HG02798 (cell line): ENCODE results near the gene TMPRSS11E.
"Not testable (repeated sequence)": the region's sequence is repeated elsewhere in the genome, so short reads cannot be mapped to it uniquely, and the experiment has no call there.

ENCODE experiments used
- ATAC-seq: cut with Tn5 transposase; IDR thresholded peaks from one replicate; pipeline ENCODE4 v1.9.1; 2021; ENCODE audit warnings: mild to moderate bottlenecking; ENCODE audit not compliant: unreplicated experiment, poor library complexity

The TMPRSS11E gene

DNA sequence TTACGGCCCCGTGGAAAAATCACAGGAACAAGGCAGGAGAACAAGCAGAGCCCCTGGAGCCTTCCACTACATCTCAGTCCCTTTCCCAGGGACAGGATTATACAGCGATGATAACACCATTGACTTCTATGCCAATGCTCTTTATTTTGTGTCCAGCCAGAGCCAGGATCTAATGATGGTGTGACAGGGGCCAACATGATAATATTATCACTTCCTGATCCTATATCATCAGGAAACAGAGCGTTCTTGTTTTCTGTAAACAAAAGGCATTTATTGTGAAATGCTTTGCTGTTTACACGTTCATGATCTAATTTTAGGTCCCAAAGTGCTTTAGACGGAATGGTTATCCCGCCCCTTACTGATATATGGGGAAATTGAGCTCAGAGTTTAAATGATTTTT, 12.8 kb downstream of the TMPRSS11E start:
- ATAC-seq, result no peak

DNA sequence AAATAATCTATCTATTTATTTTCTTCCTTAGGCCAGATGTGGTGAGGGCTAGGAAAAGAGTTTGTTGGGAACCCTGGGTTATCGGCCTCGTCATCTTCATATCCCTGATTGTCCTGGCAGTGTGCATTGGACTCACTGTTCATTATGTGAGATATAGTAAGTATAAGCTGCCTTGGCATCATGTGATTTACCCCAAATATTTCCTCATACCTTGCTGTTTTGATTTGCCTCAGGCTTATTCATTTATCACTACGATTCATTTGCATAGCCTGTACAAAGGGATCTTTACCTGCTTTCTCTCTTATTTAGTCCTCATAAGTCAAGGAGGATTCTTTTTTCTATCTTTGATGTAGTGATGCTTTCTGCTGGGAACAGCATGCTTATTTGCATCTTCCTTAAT, 14.5 kb downstream of the TMPRSS11E start:
- no peak for ATAC-seq

DNA sequence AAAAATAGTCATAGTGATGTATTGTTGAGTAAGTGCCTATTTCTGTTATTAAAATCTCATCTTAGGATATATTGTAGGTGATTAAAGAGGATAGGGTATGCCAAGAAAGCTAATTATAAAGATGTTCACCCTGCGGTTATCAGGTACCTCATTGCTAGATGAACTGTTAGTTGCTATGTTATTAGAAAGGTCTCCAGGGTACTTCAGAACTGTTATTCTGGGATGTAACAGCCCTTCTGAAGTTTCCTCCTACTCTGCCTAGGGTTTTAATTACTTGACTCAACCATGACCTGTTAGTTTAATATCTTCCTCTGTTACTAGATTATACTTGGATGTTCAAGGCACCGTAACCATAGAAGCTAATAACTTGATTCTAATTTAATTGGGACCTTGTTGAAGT, 15.4 kb downstream of the TMPRSS11E start:
- ATAC-seq, result no peak

DNA sequence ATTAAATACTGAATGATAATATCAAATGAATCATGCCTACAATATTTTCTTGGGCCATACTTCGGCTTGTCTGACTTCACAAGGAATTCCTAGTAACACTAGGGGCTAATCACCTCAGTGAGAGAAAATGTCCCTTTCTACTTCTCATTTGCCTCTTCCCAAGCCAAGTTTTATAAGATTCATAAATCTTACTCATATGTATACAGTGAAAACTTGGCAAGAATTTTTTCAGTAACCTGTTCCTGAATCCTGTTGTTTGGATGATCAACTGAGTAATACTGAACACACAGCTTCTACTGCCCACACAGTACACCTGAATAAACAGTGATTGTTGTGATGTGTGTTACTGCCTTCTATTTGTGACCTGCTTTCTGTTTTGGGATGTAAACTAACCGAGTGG, 16.5 kb downstream of the TMPRSS11E start:
- no peak for ATAC-seq

DNA sequence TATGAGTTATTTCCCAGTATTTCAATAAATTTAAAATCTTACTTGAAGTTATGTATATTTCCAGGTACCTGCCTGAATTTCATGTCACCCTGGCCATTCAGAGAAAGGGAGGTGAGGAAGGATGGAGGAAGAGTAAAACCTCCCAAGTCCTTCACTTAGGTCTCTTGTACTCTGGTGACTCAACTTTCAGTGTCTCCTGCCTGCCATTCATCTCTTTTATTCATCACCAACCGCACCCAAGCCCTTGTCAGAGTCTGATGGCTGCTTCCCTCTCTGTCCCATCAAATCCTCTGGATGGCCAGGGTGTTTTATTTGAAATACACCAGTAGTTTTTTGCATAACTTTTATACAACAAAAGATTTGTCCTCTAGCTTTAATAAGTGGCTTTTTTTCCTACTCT, 17.8 kb downstream of the TMPRSS11E start:
- no peak for ATAC-seq

DNA sequence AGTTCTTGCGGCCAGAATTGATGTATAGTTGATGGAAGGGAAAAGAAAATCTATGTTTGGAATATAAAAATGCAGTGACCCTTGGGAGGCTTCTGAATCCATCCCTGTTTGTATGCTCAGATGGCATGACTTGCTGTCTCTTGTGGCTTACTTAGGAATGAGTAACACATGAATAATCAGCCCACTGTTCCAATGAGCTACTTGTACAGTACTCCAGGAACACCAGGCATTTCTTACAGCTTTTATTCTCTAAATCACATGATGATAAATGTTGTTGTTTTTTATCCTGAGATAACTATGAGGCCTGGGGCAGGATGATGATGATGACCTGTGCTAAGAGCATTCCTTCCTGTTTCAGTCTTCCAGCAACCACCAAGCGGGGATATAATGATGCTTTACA, 18.9 kb downstream of the TMPRSS11E start:
- ATAC-seq, result no peak

DNA sequence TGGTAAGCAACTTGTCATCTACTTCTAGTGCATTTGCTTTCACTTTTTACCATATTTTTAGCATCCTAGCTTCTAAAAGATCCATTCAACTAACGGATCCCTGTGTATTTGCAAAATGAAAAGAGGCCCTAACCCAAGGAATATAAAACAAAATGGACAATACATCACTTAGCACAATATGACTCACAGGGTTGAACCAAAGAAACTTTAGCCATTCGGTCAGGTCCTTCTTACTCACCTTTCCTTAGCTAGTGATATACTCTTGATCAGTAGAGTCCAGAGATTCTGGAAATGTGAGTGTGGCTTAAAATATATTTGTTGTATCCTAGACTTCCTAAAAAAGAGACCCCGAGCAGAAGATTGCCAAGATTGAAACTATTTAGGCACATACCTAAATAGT, 19.5 kb downstream of the TMPRSS11E start:
- ATAC-seq, result no peak

DNA sequence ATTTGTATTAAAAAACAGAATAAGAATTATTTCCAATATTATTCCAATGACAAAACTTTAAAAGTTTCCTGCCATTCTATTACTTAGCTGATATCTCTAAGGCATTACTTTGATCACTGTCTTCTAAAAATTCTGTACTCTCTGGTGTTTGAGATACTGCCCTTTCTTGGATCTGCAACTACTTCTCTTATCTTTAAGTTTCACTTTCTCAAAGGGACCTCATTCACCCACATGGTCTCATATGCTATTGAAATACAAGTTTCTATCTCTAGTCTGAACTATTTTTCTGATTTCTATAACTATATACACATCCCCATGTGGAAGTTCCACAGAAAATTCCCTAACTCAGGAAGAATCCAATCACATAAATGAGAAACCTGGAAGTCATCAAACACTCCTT, 22.2 kb downstream of the TMPRSS11E start:
- ATAC-seq, result peak; percentile 63

DNA sequence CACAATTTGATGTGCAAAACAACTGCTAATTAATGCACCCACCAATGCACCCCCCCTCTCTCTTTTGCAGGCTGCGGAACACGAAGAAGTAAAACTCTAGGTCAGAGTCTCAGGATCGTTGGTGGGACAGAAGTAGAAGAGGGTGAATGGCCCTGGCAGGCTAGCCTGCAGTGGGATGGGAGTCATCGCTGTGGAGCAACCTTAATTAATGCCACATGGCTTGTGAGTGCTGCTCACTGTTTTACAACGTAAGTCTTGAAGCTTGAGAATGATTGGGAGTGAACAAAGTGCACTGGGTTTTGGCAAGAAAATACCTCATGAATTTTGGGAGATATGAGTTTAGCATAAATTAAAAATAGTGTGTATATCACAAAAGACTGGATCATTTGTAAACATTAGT, 28.9 kb downstream of the TMPRSS11E start:
- no peak for ATAC-seq

DNA sequence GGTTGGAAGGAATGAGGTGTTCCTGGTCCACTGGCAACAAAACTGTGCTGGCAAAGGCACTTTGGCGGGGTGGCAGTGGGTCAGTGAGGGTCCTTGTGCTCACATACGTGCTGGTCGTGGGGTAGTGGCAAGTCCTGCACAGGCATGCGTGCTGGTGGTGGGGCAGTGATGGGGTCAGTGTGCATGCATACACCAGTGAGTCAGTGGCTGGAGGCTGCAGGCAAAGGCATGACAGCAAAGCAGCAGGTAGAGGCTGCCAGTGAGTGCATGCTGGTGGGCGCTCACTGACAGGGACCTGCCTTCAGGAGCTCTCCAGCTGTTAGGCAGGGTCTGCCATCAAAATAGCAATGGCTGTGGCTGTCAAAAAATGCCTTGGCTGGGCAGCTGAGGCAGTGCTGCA, 42.1 kb downstream of the TMPRSS11E start:
- no peak for ATAC-seq

DNA sequence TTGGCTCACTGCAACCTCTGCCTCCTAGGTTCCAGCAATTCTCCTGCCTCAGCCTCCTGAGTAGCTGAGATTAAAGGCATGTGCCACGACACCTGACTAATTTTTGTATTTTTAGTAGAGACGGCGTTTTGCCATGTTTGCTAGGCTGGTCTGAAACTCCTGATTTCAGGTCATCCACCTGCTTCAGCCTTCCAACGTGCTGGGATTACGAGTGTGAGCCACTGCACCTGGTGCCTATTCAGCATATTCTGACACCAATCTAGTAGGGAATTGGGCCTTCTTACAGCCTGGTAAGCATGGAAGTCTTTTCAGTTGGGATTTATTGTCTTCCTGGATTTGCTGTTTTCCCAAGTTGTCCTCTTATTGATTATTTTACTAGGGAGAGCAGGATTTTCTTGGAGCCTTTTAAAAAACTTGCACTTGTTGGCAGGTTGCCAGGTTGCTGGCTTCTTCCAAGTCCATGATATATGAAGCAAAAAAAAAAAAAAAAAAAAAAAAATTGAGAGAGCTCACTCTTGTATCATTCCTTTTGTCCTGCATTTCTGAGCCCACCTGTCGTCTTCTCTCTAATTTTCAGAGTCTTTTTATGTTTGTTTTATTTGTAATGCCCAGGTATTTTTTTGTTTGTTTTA, 43.7 kb downstream of the TMPRSS11E start:
- ATAC-seq, result no peak

DNA sequence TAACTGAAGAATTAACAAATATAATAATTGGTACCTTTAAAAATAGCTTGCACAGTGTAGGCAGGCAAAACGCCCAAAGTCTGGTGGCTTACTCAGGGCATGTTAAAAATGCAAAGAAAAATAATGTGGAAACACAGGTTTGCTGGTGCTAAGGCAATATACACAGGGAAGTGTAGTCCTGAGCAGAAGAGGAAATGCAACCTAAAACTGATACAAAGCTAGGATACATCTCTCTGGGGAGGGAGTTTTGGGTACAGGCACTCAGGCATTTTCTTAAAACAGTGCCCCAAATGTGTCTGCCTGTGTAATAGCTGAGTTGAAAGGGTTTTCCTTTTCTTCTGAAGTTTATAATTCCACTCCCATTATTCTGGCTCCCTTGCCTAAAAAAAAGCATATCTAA, 47.4 kb downstream of the TMPRSS11E start:
- no peak for ATAC-seq

DNA sequence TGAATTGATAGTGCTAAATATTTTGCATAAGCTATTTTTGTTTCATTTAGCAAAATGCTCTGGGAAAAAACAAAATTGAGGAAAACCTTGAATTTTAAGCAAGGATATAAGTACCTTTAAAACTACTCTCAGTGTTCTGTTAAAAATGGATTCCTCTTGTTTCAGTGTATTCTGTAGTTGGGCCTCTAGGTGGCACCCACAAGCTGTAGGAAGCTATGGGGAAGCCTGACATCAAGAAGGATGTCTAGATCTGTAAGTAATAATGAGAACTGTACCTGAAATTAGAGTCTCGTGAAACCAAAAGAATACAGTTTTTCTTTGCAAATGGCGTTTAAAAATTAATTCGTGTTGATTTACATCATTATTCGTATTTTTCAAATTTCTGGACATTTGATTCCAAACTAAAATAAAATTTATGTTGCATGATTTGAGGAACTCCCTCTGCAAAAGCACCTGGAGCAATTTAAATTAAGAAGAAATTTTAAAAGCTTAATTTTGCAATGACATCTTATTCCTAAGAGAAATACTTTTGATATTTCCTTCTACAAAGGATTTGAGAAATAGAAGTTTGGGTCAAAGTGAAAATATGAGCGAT, 51.2 kb downstream of the TMPRSS11E start:
- peak; percentile 94 for ATAC-seq

DNA sequence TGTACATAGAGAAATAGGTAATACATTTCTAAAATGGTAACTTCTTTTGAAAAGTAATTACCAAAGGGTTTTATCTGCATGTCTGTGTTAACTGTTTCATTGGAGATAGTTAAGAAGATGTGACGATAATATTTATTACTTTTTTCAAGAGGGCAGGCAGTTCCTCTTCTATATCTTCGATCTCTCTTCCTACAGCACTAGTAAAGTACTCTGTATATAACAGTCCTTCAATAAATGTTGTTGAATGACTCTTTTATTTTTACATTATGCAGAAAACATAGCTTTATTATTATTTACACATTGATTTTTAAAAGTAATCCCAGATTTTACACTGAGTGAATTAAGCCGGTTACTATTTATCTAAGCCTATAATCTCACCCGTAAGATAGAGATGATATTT, 51.8 kb downstream of the TMPRSS11E start:
- no peak for ATAC-seq

DNA sequence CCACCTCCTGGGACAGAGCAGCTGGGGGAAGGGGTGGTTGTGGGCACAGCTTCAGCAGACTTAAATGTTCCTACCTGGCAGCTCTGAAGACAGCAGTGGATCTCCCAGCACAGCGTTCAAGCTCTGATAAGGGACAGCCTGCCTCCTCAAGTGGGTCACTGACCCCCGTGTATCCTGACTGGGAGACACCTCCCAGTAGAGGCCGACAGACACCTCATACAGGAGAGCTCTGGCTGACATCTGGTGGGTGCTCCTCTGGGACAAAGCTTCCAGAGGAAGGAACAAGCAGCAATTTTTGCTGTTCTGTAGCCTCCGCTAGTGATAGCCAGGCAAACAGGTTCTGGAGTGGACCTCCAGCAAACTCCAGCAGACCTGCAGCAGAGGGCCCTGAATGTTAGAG, 56.2 kb downstream of the TMPRSS11E start:
- not testable (repeated sequence) for ATAC-seq

DNA sequence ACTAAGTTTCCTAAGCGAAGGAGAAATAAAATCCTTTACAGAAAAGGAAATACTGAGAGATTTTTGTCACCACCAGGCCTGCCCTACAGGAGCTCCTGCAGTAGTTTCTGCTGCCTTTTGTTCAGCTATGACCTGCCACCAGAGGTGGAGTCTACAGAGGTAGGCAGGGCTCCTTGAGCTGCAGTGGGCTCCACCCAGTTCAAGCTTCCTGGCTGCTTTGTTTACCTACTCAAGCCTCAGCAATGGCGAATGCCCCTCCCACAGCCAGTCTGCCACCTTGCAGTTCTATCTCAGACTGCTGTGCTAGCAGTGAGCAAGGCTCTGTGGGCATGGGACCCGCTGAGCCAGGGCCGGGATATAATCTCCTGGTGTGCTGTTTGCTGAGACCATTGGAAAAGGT, 57.6 kb downstream of the TMPRSS11E start:
- ATAC-seq, result not testable (repeated sequence)

DNA sequence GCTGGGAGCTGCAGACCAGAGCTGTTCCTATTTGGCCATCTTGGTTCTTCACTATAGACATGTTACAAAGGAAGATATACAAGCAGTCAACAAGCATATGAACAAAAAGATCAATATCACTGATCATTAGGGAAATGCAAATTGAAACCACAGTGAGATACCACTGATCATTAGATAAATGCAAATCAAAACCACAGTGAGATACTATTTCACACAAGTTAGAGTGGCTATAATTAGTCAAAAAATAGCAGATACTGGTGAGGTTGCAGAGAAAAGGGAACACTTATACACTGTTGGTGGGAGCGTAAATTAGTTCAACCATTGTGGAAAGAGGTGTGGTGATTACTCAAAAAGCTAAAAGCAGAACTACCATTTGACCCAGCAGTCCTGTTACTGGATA, 58.2 kb downstream of the TMPRSS11E start:
- peak; percentile 79 for ATAC-seq

DNA sequence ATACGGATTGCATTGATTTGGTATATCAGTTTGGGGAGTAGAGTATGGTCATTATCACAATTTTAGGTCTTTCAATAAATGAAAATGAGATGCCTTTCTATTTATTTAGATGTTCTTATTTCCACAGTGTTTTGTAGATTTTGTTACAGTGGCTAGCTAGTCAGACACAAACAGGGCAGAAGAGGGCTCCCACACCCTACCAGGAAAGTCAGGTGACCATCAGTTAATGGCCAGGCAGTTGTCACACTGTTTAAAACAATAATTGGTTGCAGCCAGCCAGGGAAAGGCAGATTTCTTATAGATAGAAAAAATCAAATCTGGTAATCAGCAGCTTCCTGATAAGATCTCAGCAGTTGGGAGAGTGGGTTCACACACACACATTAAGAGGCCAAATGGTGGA, 71.6 kb downstream of the TMPRSS11E start:
- no peak for ATAC-seq

DNA sequence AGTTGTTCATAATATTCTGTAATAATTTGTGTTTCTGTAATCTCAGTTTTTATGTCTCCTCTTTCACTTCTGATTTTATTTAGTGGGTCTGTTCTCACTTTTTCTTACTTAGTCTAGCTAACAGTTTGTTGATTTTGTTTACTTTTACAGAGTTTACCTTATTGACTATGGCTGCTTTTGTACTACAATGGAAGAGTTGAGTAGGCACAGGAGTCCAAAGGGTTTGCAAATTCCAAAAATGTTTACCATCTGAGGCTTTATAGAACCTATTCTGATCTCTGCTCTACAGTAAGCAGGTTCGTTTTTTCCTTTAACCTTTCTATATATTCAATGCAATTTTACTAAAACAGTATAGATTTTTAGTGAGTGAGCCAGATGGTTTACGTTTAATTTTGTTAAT, 73.7 kb downstream of the TMPRSS11E start:
- no peak for ATAC-seq

DNA sequence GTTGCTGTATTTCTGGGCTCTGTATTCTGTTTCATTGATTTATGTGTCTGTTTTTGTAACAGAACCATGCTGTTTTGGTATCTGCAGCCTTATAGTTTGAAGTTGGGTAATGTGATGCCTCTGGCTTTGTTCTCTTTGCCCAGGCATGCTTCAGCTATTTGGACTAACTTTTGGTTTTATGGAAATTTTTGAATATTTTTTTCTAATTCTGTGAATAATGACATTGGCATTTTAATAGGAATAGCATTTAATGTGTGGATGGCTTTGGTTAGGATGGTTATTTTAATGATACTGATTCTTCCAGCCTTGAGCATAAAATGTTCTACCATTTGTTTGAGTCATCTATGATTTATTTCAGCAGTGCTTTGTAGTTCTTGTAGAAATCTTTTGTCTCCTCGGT, 75.0 kb downstream of the TMPRSS11E start:
- not testable (repeated sequence) for ATAC-seq

DNA sequence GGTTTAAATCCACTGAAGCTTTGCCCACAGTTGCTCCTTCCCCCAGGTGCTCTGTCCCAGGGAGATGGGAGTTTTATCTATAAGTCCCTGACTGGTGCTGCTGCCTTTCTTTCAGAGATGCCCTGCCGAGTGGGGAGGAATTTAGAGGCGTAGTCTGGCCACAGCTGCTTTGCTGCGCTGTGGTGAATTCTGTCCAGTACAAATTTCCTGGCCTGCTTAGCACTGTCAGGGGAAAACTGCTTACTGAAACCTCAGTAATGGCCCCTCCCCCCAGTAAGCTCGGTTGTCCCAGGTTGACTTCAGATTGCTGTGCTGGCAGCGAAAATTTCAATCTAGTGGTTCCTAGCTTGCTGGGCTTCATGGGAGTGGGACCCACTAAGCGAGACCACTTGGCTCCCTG, 88.7 kb downstream of the TMPRSS11E start:
- no peak for ATAC-seq

DNA sequence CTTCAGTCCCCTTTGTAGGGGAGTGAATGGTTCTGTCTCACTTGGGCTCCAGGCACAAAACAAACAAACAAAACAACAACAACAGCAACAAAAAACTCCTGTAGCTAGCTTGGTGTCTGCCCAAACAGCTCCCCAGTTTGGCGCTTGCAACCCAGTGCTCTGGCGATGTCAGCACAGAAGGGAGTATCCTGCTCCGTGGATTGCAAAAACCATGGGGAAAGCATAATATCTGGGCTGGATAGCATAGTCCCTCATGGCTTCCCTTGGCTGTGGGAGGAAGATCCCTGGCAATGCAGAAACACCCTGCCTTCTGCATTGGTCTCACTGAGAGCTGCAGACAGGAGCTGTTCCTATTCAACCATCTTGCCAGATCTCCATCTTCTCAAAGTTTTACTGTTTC, 89.1 kb downstream of the TMPRSS11E start:
- ATAC-seq, result no peak
